Choroid plexus epithelial cell (primary cell): ENCODE measurements around the gene HAUS3.

Experiments
- DNase-seq: peaks from one replicate; pipeline ENCODE4 v3.0.0-alpha.2; 2010; ENCODE audit warnings: low read depth
- H3K4me3 ChIP-seq: 2 replicates; pipeline ENCODE4 v1.5.1; 2011; ENCODE audit warnings: low read depth, mild to moderate bottlenecking, control low read depth, low read length, moderate library complexity
- CTCF ChIP-seq: conservative IDR thresholded peaks from 2 replicates; pipeline ENCODE4 v1.5.1; 2011; ENCODE audit warnings: low read depth, mild to moderate bottlenecking, control low read depth, inconsistent platforms, low read length, moderate library complexity

Gene HAUS3

GRCh38 chr4:2274320-2275043 lies 32.6 kb upstream of the HAUS3 start:
- TF ChIP-seq CTCF, result no peak
- no peak for DNase-seq
- H3K4me3 ChIP-seq, result no peak overlapping the region

GRCh38 chr4:2273657-2274319 lies 31.9 kb upstream of the HAUS3 start:
- no peak overlapping the region for H3K4me3 ChIP-seq
- DNase-seq, result no peak

GRCh38 chr4:2273221-2273620 lies 31.3 kb upstream of the HAUS3 start:
- TF ChIP-seq CTCF, result no peak
- H3K4me3 ChIP-seq, result no peak overlapping the region
- no peak for DNase-seq

More at GRCh38 chr4:2273657-2274319, 31.9 kb upstream of the HAUS3 start:
- no peak for TF ChIP-seq CTCF

GRCh38 chr4:2272828-2273120 lies 30.9 kb upstream of the HAUS3 start:
- DNase-seq, result no peak
- H3K4me3 ChIP-seq, result no peak overlapping the region
- TF ChIP-seq CTCF, result no peak

- no peak for TF ChIP-seq CTCF
Measured at GRCh38 chr4:2272026-2272827, 30.3 kb upstream of the HAUS3 start.

GRCh38 chr4:2271279-2272025 lies 29.5 kb upstream of the HAUS3 start:
- no peak overlapping the region for H3K4me3 ChIP-seq
- DNase-seq, result no peak
- TF ChIP-seq CTCF, result no peak

More at GRCh38 chr4:2272026-2272827, 30.3 kb upstream of the HAUS3 start:
- DNase-seq, result no peak
- H3K4me3 ChIP-seq, result no peak overlapping the region
